T-cell (primary cell): Measurements from ENCODE around the gene MAGEF1. TPM values are rescaled to one million over a fixed set of nuclear protein-coding genes. Genes with fewer than 3 reads are reported as not detected.

Source experiments
- ATAC-seq, 4 experiments: fragments of 200-7000 bp in 3 of 4; fragments of 150-1000 bp in 1 of 4; cut with Tn5 transposase; replicated peaks in 1 of 4; 1 replicate in 3 of 4; 2 replicates in 1 of 4; pipeline ENCODE4 v1.10.0; 2021; ENCODE audit warnings: moderate library complexity in 3 of 4, mild to moderate bottlenecking in 2 of 4, moderate number of reproducible peaks in 1 of 4
- CTCF ChIA-PET, 2 donors: fragments of 300-600 bp; sonication (Branson Sonifier 250); formaldehyde crosslinking; loops; one replicate each; lab custom pipeline; 2022; ENCODE audit warnings: antibody characterized with exemption in 2 of 2; lab: Charles Lee
- POLR2A ChIA-PET, 2 donors: fragments of 300-600 bp; sonication (Branson Sonifier 250); formaldehyde crosslinking; loops; one replicate each; lab custom pipeline; 2022; ENCODE audit warnings: antibody characterized with exemption in 2 of 2; lab: Charles Lee
- DNase-seq, 35 experiments: peaks; one replicate each; pipeline versions ENCODE4 v3.0.0 to v3.0.0-alpha.2; 2013 to 2023
- H3K27ac ChIP-seq: one replicate; pipeline ENCODE4 v1.5.1; 2013; ENCODE audit warnings: low read length
- H3K27me3 ChIP-seq, 2 experiments: replicated peaks in 1 of 2; 1 replicate in 1 of 2; 2 replicates in 1 of 2; pipeline versions ENCODE4 v1.6.1 to v1.7.0; 2013; ENCODE audit warnings: low read length in 1 of 2, mixed read lengths in 1 of 2; ENCODE audit not compliant: control insufficient read depth in 2 of 2, insufficient read depth in 2 of 2; ENCODE audit errors: extremely low read depth in 1 of 2
- H3K36me3 ChIP-seq, 2 donors: 1 replicate in 1 of 2; 2 replicates in 1 of 2; pipeline versions ENCODE4 v1.6.1 to v1.7.0; 2013; ENCODE audit warnings: low read length in 1 of 2; ENCODE audit not compliant: control insufficient read depth in 2 of 2, insufficient read depth in 1 of 2; ENCODE audit errors: extremely low read depth in 1 of 2
- H3K4me1 ChIP-seq, 2 experiments: 1 replicate in 1 of 2; 2 replicates in 1 of 2; pipeline versions ENCODE4 v1.6.1 to v1.7.0; 2013; ENCODE audit warnings: low read length in 2 of 2, mixed read lengths in 1 of 2; ENCODE audit not compliant: insufficient read depth in 2 of 2, control insufficient read depth in 1 of 2; ENCODE audit errors: extremely low read depth in 1 of 2
- H3K4me3 ChIP-seq, 2 donors: 1 replicate in 1 of 2; 2 replicates in 1 of 2; pipeline versions ENCODE4 v1.5.1 to v1.7.0; 2013; ENCODE audit warnings: mild to moderate bottlenecking in 2 of 2, low read length in 1 of 2, moderate library complexity in 1 of 2; ENCODE audit not compliant: control insufficient read depth in 1 of 2; ENCODE audit errors: extremely low read depth in 1 of 2
- H3K9me3 ChIP-seq: 2 replicates; pipeline ENCODE4 v1.7.0; 2013
- H3K27ac Mint-ChIP-seq, 2 donors: one replicate each; pipeline ENCODE4 v1.8.0; 2020 to 2021; ENCODE audit warnings: mild to moderate bottlenecking in 2 of 2, mixed read lengths in 2 of 2
- H3K27me3 Mint-ChIP-seq, 2 donors: one replicate each; pipeline ENCODE4 v1.8.0; 2021 to 2022; ENCODE audit warnings: mixed read lengths in 2 of 2
- H3K36me3 Mint-ChIP-seq: one replicate; pipeline ENCODE4 v1.8.0; 2021; ENCODE audit warnings: mixed read lengths
- H3K4me1 Mint-ChIP-seq, 3 donors: one replicate each; pipeline ENCODE4 v1.8.0; 2020 to 2022; ENCODE audit warnings: mixed read lengths in 3 of 3, mild to moderate bottlenecking in 1 of 3
- H3K4me3 Mint-ChIP-seq, 3 donors: one replicate each; pipeline ENCODE4 v1.8.0; 2020 to 2022; ENCODE audit warnings: mild to moderate bottlenecking in 3 of 3, mixed read lengths in 3 of 3, moderate library complexity in 3 of 3
- H3K9me3 Mint-ChIP-seq, 3 donors: one replicate each; pipeline ENCODE4 v1.8.0; 2020 to 2022; ENCODE audit warnings: mixed read lengths in 3 of 3
- WGBS: methylation state at CpG from one replicate; pipeline ENCODE4 v1.1.5; 2013; ENCODE audit warnings: missing lambda C conversion rate; ENCODE audit not compliant: insufficient coverage; 5-methylcytosine and 5-hydroxymethylcytosine counted together
- total RNA-seq, 35 experiments: library from RNA in 6 of 35; stranded (reverse) in 6 of 35; fragments of 120-200 nt in 1 of 35; gene quantifications; one replicate each; pipeline versions ENCODE4 v1.2.1 to v1.2.4 and lab custom pipeline; 2013 to 2026

The MAGEF1 gene
- total RNA-seq, 5 donors from 2014 or later (not counting 1 experiment from before 2014, with no cell fraction given): 8.6 to 17.7 (median 16.1) TPM

- H3K4me1 ChIP-seq: peaks cover 0 to 6% of the 10 kb centered on the region in 2 experiments
- no peak overlapping the region for H3K27ac ChIP-seq
- no peak overlapping the region for H3K4me3 ChIP-seq
- no peaks in the 10 kb centered on the region for H3K9me3 ChIP-seq
- ATAC-seq: no peak
- Mint-ChIP-seq H3K4me3 (no peak overlapping the region), H3K36me3 (no peaks in the 10 kb centered on the region), H3K9me3 (no peaks in the 10 kb centered on the region), H3K27me3 (peaks cover 0 to 8% of the 10 kb centered on the region in 2 donors), H3K27ac (no peak overlapping the region), H3K4me1 (peaks cover 0 to 2% (median 0%) of the 10 kb centered on the region in 3 donors)
- no peaks in the 10 kb centered on the region for H3K36me3 ChIP-seq
- ChIA-PET CTCF (no interaction called here), POLR2A (no interaction called here)
- WGBS: 0% methylated on average over 1 of the region's 5 CpGs
- DNase-seq: no peak
- H3K27me3 ChIP-seq: peaks cover 0 to 26% of the 10 kb centered on the region in 2 experiments
Observed at GRCh38 chr3:184683234-184683633, 28.6 kb downstream of the MAGEF1 start.

- Histone ChIP-seq H3K27me3 (peaks cover 0 to 28% of the 10 kb centered on the region in 2 experiments), H3K9me3 (no peaks in the 10 kb centered on the region), H3K4me1 (peaks cover 0 to 2% of the 10 kb centered on the region in 2 experiments), H3K4me3 (no peak overlapping the region), H3K27ac (no peak overlapping the region), H3K36me3 (no peaks in the 10 kb centered on the region)
- H3K9me3 Mint-ChIP-seq: no peaks in the 10 kb centered on the region
- POLR2A ChIA-PET: no interaction called here
- H3K36me3 Mint-ChIP-seq: no peaks in the 10 kb centered on the region
- no peak overlapping the region for H3K27ac Mint-ChIP-seq
- no peak for ATAC-seq
- H3K4me3 Mint-ChIP-seq: no peak overlapping the region
- DNase-seq: no peak
- WGBS: 95% methylated on average over 9 of the region's 11 CpGs
- CTCF ChIA-PET: no interaction called here
- H3K27me3 Mint-ChIP-seq: peaks cover 0 to 9% of the 10 kb centered on the region in 2 donors
- peaks cover 0 to 2% (median 0%) of the 10 kb centered on the region in 3 donors for H3K4me1 Mint-ChIP-seq
Observed at GRCh38 chr3:184682671-184683070, 29.2 kb downstream of the MAGEF1 start.

GRCh38 chr3:184680385-184681345, 31.2 kb downstream of the MAGEF1 start:
- H3K9me3 ChIP-seq: no peaks in the 10 kb centered on the region
- H3K4me3 ChIP-seq: no peak overlapping the region
- no peak for ATAC-seq
- H3K27ac ChIP-seq: no peak overlapping the region
- Mint-ChIP-seq H3K27ac (no peak overlapping the region), H3K4me3 (no peak overlapping the region), H3K4me1 (peaks cover 0 to 4% (median 0%) of the 10 kb centered on the region in 3 donors), H3K27me3 (peaks cover 4 to 15% of the 10 kb centered on the region in 2 donors), H3K9me3 (no peaks in the 10 kb centered on the region), H3K36me3 (no peaks in the 10 kb centered on the region)
- ChIA-PET CTCF (interaction anchor here in 1 of 2 donors (0.7 kb wide), 1 partner anchor 104 kb away, joined by 3 read pairs; no protein-coding TSS in a partner anchor), POLR2A (no interaction called here)
- 91% methylated on average over 5 of the region's 10 CpGs for WGBS
- DNase-seq: no peak
- H3K4me1 ChIP-seq: no peaks in the 10 kb centered on the region
- no peaks in the 10 kb centered on the region for H3K36me3 ChIP-seq
- peaks cover 0 to 20% of the 10 kb centered on the region in 2 experiments for H3K27me3 ChIP-seq

GRCh38 chr3:184679056-184679816, 32.6 kb downstream of the MAGEF1 start:
- H3K27ac ChIP-seq: no peak overlapping the region
- Mint-ChIP-seq H3K27me3 (peaks cover 4 to 9% of the 10 kb centered on the region in 2 donors), H3K9me3 (no peaks in the 10 kb centered on the region), H3K27ac (no peak overlapping the region), H3K4me3 (no peak overlapping the region), H3K36me3 (no peaks in the 10 kb centered on the region), H3K4me1 (peaks cover 0 to 4% (median 0%) of the 10 kb centered on the region in 3 donors)
- no peak overlapping the region for H3K4me3 ChIP-seq
- H3K27me3 ChIP-seq: peaks cover 0 to 17% of the 10 kb centered on the region in 2 experiments
- 53% methylated on average over 15 of the region's 24 CpGs for WGBS
- ATAC-seq: no peak
- CTCF ChIA-PET: no interaction called here
- POLR2A ChIA-PET: no interaction called here
- no peaks in the 10 kb centered on the region for H3K4me1 ChIP-seq
- H3K9me3 ChIP-seq: no peaks in the 10 kb centered on the region
- no peaks in the 10 kb centered on the region for H3K36me3 ChIP-seq
- DNase-seq: no peak

- H3K27me3 ChIP-seq: peaks cover 0 to 17% of the 10 kb centered on the region in 2 experiments
- Mint-ChIP-seq H3K27me3 (peaks cover 4 to 7% of the 10 kb centered on the region in 2 donors), H3K9me3 (no peaks in the 10 kb centered on the region), H3K27ac (no peak overlapping the region), H3K4me1 (peaks cover 0 to 4% (median 0%) of the 10 kb centered on the region in 3 donors), H3K36me3 (no peaks in the 10 kb centered on the region), H3K4me3 (no peak overlapping the region)
- H3K4me3 ChIP-seq: no peak overlapping the region
- WGBS: 87% methylated on average over 6 of the region's 16 CpGs
- no peaks in the 10 kb centered on the region for H3K4me1 ChIP-seq
- H3K9me3 ChIP-seq: no peaks in the 10 kb centered on the region
- no peak for ATAC-seq
- DNase-seq: no peak
- ChIA-PET POLR2A (no interaction called here), CTCF (no interaction called here)
- no peaks in the 10 kb centered on the region for H3K36me3 ChIP-seq
- no peak overlapping the region for H3K27ac ChIP-seq
Observed at GRCh38 chr3:184678317-184679055, 33.4 kb downstream of the MAGEF1 start.
